ENCODE measurements around the gene ACO2.
A peak's percentile ranks its signal among the peaks of the same experiment; 100 is the strongest.
"Not testable (repeated sequence)": the region's sequence is repeated elsewhere in the genome, so short reads cannot be mapped to it uniquely, and the experiment has no call there.

The ACO2 gene

GRCh38 chr22:41540365-41540764 lies 71.4 kb downstream of the ACO2 start:
- no peak for DNase-seq (ENCODE audit: low read depth)

DNA sequence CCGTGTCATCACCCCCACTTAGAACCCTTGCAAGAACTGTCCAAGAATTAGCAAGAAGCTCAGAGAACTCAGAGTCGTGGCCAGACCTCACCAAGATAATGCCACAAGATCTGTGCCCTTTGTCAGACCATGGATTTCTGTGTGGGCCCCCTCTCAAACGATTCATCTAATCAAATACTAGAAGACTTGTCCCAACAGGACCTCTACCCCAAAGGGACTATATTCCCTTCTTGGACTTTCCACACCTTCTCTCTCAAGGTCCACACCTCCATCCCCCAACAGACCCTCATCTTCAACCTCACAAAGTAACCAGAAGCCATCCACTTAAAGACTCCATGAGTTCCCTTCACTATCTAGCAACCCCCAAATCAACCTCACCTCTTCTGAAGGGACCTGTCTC lies 72.6 kb downstream of the ACO2 start:
- no peak for DNase-seq (ENCODE audit: low read depth)

DNA sequence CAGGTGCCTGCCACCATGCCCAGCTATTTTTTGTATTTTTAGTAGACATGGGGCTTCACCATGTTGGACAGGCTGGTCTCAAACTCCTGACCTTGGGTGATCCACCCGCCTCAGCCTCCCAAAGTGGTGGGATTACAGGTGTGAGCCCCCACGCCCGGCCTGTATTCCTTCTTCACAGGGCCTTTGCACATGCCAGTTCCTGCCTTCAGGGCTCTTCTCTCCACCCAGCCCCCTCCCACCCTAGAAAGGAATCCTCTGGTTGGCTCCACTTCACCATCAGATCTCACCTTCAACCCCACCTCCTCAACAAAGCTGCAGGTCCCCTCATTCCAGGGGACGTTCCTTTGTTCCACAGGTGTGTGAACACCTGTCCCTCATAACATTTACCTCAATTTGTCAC lies 73.3 kb downstream of the ACO2 start:
- no peak for DNase-seq (ENCODE audit: low read depth)

- peak; percentile 71 for DNase-seq (ENCODE audit: low read depth)
Observed at GRCh38 chr22:41543854-41544670, 75.1 kb downstream of the ACO2 start, which contains the start of gene POLR3H. Gene POLR3H (minus strand): TSS chr22:41544470. CDS start chr22:41544101, 369 bp downstream.

- DNase-seq (ENCODE audit: low read depth), result no peak
Observed at GRCh38 chr22:41544671-41545476, 76.0 kb downstream of the ACO2 start.

DNA sequence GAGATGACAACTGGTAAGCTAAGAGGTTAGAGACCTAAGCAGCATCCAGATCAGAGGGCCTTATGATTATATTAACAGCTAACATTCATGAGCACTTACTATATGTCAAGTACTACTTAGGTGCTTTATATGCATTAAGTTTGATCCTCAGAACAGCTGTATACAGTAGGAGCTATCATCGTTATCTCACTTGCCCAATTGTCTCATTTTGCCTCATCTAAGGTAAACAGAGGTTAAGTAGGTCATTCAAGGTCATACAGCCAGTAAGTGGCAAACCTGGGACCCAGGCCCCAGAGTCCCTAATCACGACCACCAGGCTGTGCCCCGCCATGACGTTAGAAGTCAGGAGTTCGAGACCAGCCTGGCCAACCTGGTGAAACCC lies 79.9 kb downstream of the ACO2 start:
- no peak for DNase-seq (ENCODE audit: low read depth)

DNA sequence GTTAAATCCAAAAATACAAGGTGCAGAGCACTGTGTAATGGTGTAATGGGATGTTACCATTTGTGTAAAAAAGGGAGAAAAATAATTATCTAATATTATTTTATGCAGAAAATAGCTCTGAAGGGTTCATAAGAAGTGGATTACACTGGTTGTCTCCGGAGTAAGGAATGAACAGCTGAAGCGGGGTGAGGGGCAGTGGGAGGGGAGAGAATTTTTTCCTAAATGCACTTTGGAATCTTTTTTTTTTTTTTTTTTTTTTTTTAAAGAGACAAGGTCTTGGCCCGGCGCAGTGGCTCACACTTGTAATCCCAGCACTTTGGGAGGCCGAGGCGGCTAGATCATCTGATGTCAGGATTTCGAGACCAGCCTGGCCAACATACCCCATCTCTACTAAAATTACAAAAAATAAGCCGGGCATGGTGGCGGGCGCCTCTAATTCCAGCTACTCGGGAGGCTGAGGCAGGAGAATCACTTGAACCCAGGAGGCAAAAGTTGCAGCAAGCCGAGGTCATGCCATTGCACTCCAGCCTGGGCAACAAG lies 82.1 kb downstream of the ACO2 start:
- no peak for DNase-seq (ENCODE audit: low read depth)

- no peak for DNase-seq (ENCODE audit: low read depth)
Observed at GRCh38 chr22:41551877-41552582, 83.1 kb downstream of the ACO2 start.

- no peak for DNase-seq (ENCODE audit: low read depth)
Observed at GRCh38 chr22:41555325-41555982, 86.5 kb downstream of the ACO2 start.

- DNase-seq (ENCODE audit: low read depth), result no peak
Observed at GRCh38 chr22:41556561-41556960, 87.6 kb downstream of the ACO2 start.

DNA sequence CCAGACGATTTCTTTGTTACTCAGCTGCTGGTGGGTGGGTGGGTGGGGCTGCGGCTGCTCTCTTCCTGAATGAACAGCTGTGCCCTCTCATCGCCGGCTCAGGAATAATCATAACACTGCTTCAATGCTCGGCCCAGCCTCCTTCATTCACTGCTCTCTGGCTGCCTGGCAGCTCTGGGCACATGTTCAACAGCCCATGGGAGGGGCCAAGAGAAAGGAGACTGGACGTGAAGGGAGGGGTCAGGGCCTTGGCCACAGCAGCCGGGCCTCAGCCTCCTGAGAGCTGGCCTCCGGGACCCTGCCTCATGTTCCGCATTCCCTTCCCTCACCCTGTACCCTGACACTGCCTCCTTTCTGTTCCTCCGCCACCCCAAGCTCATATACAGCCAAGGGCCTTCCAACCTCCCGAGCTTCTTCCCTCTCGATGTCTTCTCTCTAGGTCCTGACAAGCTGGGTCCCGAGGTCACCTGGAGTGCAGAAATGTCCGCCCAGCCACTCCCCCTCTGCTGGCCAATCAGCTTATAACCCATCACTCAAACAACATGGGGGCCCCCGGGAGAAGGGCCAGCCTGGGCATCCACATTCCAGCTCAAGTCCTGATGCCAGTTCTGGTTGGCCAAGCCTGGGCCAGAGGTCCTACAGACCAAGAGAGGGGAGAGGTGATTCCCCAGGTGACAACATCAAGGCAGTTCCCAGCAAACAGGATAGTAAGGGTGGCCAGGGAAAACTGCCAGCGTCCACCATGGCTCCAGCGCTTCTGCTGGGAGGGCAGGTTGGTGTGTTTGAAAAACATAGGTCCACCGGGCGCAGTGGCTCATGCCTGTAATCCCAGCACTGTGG lies 88.7 kb downstream of the ACO2 start:
- no peak for DNase-seq (ENCODE audit: low read depth)

DNA sequence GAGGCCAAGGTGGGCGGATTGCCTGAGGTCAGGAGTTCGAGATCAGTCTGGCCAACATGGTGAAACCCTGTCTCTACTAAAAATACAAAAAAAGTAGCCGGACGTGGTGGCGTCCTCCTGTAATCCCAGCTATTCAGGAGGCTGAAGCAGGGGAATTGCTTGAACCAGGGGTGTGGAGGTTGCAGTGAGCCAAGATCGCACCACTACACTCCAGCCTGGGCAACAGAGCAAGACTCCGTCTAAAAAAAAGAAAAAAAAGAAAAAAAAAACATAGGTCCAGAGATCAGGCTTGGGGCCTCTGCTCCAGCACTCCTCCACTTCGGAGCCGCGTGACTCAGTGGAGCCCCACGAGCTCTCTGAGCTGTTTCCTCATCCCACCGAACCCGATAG lies 89.3 kb downstream of the ACO2 start:
- not testable (repeated sequence) for DNase-seq (ENCODE audit: low read depth)

- DNase-seq (ENCODE audit: low read depth), result no peak
Observed at GRCh38 chr22:41560095-41560471, 91.2 kb downstream of the ACO2 start.

DNA sequence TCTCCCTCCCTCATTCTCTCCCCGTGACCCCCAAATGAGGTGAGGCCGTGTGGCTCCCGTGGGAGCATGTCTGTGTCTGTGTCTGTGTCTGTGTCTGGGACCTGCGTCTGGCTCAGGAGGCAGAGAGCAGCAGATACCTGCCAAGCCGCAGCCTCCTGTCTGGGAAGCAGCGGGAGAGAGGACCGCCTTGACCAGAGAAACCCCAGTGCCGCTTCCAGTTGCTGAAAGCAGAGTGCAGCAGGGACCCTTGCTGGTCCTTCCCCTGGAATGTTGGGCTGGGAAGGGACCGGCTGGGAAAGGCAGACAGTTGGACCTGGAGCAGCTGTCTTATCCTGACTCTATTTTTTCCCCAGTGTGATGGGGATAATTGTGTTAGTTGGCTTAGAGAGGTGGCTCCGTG lies 92.4 kb downstream of the ACO2 start:
- no peak for DNase-seq (ENCODE audit: low read depth)

- no peak for DNase-seq (ENCODE audit: low read depth)
Observed at GRCh38 chr22:41561788-41562187, 92.9 kb downstream of the ACO2 start.

DNA sequence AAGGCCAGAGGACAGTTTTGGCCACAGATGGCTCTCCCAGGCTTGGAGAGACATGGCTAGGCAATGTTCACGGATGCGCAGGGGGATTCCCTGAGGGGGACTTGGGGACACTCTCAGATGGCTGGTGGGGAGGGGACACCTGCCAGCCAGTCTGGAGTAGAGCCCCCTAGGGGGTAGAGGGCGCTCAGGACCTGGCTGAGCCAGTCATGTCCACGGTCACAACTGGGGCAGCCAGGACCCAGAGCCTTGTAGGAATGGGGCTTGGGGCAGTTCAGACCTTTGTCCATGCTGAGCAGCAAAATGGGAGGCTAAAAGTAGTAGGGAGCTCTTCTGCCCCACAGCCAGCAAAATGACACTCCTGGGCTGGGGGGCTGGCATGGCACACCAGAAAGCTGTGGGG lies 93.5 kb downstream of the ACO2 start:
- DNase-seq (ENCODE audit: low read depth), result no peak

DNA sequence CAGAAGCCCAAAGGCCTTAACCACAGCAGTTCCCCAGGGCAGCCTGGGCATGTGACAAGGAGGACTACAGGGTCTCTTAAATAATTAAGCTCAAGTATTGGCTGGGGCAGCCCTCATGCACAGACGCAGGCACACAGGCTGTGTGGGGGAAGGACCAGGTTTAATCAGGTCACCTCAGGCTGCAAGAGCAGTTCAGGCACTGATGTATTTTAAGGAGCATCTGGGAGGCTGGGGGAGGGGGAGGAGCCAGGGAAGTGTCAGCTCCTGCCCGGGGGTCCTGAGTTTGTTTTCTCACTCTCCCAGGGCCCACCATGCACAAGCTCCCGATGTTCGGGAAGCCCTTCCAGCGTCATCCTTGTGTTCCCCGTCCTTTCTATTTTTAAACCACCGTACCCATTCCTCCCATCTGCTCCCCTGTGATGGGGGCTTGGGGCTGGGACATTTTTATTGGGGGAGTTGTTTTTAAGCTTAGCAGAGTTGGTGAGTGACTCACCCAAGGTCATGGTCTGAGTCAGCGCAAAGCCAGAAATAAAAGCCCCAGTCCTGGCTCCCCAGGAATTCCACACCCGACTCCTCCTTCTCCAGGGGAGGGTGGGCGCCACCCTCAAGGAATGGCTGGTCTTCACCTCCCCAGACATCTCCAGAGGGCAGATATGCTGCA lies 94.3 kb downstream of the ACO2 start:
- DNase-seq (ENCODE audit: low read depth), result peak; percentile 80

GRCh38 chr22:41564563-41564962 lies 95.6 kb downstream of the ACO2 start:
- no peak for DNase-seq (ENCODE audit: low read depth)

GRCh38 chr22:41565403-41566054 lies 96.6 kb downstream of the ACO2 start:
- peak; percentile 71 for DNase-seq (ENCODE audit: low read depth)

DNA sequence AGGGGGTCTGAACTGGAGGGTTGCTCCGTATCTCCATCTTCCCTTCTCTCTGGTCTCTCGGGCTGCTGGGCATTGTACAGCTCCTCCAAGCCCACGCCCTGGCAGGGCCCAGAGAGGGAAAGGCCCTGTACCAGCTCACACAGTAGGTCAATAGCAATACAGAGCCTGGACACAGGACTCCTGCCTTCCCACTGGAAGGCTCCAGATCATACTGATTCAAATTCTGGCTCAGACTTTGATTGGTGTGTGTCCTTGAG lies 98.5 kb downstream of the ACO2 start:
- no peak for DNase-seq (ENCODE audit: low read depth)

Data from HS-27A (cell line).